GM12892 (cell line): ENCODE data around the gene CD79B.

Experiments
- DNase-seq: peaks from one replicate; pipeline ENCODE4 v3.0.0; 2011; ENCODE audit not compliant: insufficient read length
- FAIRE-seq: peaks from 2 replicates; lab custom pipeline; 2011; peaks lifted over from hg19 to GRCh38; lab: Jason Lieb, UNC
- POLR2A ChIP-seq: IDR thresholded peaks from 2 replicates; pipeline ENCODE4 v1.6.1; 2011; ENCODE audit warnings: low read depth, low read length, control low read depth
- POLR2AphosphoS5 ChIP-seq: IDR thresholded peaks from 2 replicates; pipeline ENCODE4 v1.6.1; 2011; ENCODE audit warnings: low read depth, low read length, control low read depth
- TAF1 ChIP-seq: IDR thresholded peaks from 2 replicates; pipeline ENCODE4 v1.6.1; 2011; ENCODE audit warnings: low read depth, mild to moderate bottlenecking, control low read depth, low read length, borderline replicate concordance

Gene CD79B

GRCh38 chr17:63963123-63963522 lies 31.0 kb upstream of the CD79B start:
- no peak for DNase-seq
- TF ChIP-seq POLR2AphosphoS5: no peak
- no peak for TF ChIP-seq POLR2A
- TF ChIP-seq TAF1: no peak
- no peak for FAIRE-seq

GRCh38 chr17:63962298-63962744 lies 30.2 kb upstream of the CD79B start:
- TF ChIP-seq TAF1 (no peak), POLR2A (no peak), POLR2AphosphoS5 (no peak)
- FAIRE-seq (no peak), DNase-seq (no peak)

- no peak for FAIRE-seq
- DNase-seq: peak; percentile 54
- TF ChIP-seq POLR2A: no peak
Observed at GRCh38 chr17:63961355-63962212, 29.5 kb upstream of the CD79B start.

- DNase-seq (no peak), FAIRE-seq (no peak)
- TF ChIP-seq POLR2A: no peak
- no peak for TF ChIP-seq TAF1
- TF ChIP-seq POLR2AphosphoS5: no peak
Observed at GRCh38 chr17:63960430-63960829, 28.3 kb upstream of the CD79B start.

GRCh38 chr17:63960006-63960405 lies 27.9 kb upstream of the CD79B start:
- DNase-seq: no peak

GRCh38 chr17:63956296-63956920 lies 24.3 kb upstream of the CD79B start:
- no peak for FAIRE-seq

More at GRCh38 chr17:63960006-63960405, 27.9 kb upstream of the CD79B start:
- no peak for FAIRE-seq
- TF ChIP-seq POLR2AphosphoS5 (no peak), POLR2A (no peak), TAF1 (no peak)

GRCh38 chr17:63955791-63956190 lies 23.7 kb upstream of the CD79B start:
- TF ChIP-seq POLR2A: no peak
- no peak for TF ChIP-seq POLR2AphosphoS5
- DNase-seq (no peak), FAIRE-seq (no peak)

More at GRCh38 chr17:63956296-63956920, 24.3 kb upstream of the CD79B start:
- DNase-seq: no peak
- no peak for TF ChIP-seq POLR2A

GRCh38 chr17:63955232-63955631 lies 23.1 kb upstream of the CD79B start:
- DNase-seq (no peak), FAIRE-seq (no peak)
- no peak for TF ChIP-seq POLR2AphosphoS5
- TF ChIP-seq POLR2A: no peak
- no peak for TF ChIP-seq TAF1

GRCh38 chr17:63954402-63955063 lies 22.4 kb upstream of the CD79B start:
- TF ChIP-seq POLR2A (no peak), POLR2AphosphoS5 (no peak), TAF1 (no peak)
- no peak for FAIRE-seq
- peak; percentile 44 for DNase-seq

- DNase-seq (peak; percentile 66), FAIRE-seq (peak; percentile 77)
- no peak for TF ChIP-seq TAF1
- no peak for TF ChIP-seq POLR2A
- TF ChIP-seq POLR2AphosphoS5: no peak
Observed at GRCh38 chr17:63950940-63951907, 19.1 kb upstream of the CD79B start.

- TF ChIP-seq TAF1 (no peak), POLR2AphosphoS5 (no peak), POLR2A (no peak)
- no peak for DNase-seq
- FAIRE-seq: no peak
Observed at GRCh38 chr17:63949576-63950250, 17.6 kb upstream of the CD79B start.
